C1 segment of cervical spinal cord (tissue), 14 donors: ENCODE results near the gene LRRC74A.
"Not testable (repeated sequence)": the region's sequence is repeated elsewhere in the genome, so short reads cannot be mapped to it uniquely, and the experiment has no call there.

Source experiments
- DNase-seq, 14 donors: peaks; one replicate each; lab custom pipeline; 2025; lab: John Stamatoyannopoulos, UW

LRRC74A gene

DNA sequence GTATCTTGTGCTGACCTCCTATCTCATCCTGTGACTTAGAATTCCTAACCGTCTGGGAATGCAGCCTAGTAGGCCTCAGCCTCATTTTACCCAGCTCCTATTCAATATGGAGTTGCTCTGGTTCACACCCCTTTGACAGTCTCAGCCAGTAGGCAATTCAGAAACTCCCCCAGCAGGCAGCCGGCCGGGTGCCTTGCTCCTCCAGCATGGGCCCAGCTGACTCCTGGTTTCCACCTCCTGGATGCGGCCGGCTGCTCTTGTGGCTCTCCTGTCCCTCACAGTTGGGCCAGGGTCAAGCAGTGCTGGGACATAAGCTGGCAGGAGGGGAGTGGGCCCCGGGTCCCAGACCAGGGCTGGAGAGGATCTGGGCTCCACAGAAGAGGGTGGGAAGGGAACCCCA is 58.2 kb downstream of the LRRC74A start:
- no peak for DNase-seq

DNA sequence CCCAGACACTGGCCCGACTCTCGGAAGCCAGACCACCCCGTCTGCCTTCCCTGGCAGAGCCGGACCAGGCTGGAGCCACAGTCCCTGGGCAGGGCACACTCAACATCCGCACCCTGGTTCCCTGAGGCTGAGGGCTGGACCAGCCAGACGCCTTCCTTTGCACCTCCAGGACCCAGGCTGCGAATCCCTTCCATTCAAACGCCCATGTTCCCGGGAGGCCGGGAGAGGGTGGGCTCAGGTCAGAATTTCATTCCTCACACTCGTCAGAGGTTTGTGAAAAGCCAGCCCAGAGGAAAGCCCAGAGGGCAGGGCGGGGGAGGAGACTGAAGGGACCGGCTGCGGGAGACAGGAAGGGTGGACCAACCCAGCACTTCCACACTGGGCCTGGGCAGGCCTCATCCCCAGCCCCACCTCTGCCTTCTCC is 58.7 kb downstream of the LRRC74A start:
- DNase-seq, result no peak

DNA sequence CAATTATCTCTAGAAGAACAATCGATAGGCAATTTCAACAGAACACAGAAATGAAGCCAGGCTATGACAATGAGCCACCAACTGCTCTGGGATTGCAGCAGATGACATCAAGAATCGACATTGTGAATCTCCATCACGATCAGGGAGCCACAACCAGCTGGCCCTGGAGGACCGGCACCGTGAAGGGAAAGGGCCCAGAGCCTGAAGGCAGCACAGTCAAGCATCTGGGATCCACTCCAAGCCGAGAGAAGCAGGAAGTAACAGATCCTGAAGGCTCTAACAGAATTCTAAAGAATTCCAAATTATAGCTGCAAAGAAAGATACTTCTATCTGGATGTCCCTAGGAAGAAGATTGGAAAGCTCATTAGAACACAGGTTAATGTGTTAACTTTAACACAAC is 61.0 kb downstream of the LRRC74A start:
- DNase-seq, result no peak

GRCh38 chr14:76891391-76891790 is 65.2 kb downstream of the LRRC74A start:
- DNase-seq, result no peak

DNA sequence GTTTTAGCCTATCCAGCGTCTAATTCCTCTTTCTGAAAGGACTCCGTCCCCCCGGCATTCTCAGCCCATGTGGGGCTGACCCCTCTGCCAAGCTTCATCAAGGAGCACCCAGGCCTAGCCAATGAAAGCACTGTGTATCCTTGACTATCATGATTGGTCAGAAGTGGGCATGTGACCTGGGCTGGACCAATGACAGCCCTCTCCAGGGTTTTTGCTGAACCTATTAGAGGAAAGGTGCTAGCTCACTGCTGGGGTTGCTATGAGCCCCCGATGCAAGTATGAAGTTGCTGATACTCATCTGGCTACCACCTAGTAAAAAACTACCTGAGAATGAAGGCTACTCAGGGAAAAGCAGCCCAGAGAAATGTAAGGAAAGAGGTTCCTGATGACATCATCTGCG is 68.1 kb downstream of the LRRC74A start:
- DNase-seq, result no peak

DNA sequence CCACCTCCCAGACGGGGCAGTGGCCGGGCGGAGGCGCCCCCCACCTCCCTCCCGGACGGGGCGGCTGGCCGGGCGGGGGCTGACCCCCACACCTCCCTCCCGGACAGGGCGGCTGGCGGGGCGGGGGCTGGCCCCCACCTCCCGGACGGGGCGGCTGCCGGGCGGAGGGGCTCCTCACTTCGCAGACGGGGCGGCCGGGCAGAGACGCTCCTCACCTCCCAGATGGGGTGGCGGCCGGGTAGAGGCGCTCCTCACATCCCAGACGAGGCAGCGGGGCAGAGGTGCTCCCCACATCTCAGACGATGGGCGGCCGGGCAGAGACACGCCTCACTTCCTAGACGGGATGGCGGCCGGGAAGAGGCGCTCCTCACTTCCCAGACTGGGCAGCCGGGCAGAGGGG is 71.8 kb downstream of the LRRC74A start:
- DNase-seq, result not testable (repeated sequence)

- no peak for DNase-seq
Observed at GRCh38 chr14:76900682-76901081, 74.5 kb downstream of the LRRC74A start.

GRCh38 chr14:76901171-76902055 is 75.2 kb downstream of the LRRC74A start:
- DNase-seq, result peak in 1 of 14 donors; percentile 69

DNA sequence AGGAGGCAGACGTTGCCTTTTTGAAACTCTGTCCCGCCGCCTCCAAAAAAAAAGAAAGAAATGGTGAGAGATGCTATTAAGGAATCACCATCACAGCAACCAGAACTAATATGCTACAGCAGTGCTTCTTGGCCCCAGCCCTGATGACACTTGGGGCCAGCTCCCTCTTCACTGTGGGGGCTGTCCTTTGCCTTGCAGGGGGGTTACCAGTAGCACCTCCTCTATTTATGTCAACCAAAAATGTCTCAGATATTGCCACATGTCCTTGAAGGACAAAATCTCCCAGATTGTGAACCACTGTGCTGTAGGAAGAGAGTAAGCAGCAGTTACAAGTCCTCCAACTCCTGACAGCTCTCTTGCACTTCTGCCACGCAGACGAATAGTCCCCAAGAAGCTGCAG is 76.4 kb downstream of the LRRC74A start:
- DNase-seq, result no peak

GRCh38 chr14:76904100-76904739 is 78.0 kb downstream of the LRRC74A start:
- DNase-seq, result peak in 1 of 14 donors; percentile 11

- peak in 6 of 14 donors; percentile 14 to 72 (median 27) for DNase-seq
Observed at GRCh38 chr14:76904740-76905569, 78.7 kb downstream of the LRRC74A start.

- peak in 3 of 14 donors; percentile 23 to 37 (median 33) for DNase-seq
Observed at GRCh38 chr14:76908834-76909233, 82.6 kb downstream of the LRRC74A start.

DNA sequence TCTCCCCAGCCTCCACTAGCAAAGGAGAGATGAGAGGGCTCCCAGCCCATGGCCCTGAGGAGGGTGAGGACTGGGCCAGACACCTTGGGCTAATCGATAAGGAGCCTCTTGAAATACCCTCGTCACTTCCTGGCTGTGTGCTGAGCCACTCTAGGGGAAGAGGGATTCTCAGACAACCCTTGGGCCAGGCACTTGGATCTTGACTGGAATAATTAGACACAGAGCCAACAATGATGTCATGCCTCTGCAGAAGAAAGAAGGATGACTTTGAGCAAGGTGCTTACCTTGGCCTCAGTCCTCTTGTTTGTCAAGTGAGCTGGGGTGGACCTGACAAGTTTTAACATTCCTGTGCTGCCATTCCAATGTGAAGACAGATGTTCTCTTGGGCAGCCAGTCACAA is 83.1 kb downstream of the LRRC74A start:
- DNase-seq, result no peak

DNA sequence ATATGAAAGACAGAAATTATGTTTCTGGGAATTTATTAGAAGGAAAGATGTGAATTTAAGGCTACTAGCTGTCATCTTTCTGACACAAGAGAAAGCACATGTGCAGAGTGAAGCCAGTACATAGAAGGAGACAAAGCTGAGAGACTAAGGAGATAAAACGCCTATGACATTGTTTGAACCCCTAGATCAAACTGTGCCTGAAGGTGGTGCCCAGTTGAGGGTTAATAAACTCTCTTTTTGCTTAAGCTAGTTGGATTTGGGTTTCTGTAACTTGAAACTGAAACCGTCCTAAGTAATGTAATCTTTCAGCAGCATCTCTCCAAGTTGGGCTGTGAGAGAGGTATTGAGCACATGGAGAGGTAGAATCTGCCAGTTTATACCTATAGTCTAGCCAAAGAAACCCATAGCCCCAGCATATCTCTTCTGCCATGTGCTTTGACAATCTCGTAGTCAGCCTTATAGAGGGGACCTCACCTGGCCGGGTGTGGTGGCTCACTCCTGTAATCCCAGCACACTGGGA is 84.2 kb downstream of the LRRC74A start:
- no peak for DNase-seq

- DNase-seq, result no peak
Observed at GRCh38 chr14:76911473-76911872, 85.3 kb downstream of the LRRC74A start.

DNA sequence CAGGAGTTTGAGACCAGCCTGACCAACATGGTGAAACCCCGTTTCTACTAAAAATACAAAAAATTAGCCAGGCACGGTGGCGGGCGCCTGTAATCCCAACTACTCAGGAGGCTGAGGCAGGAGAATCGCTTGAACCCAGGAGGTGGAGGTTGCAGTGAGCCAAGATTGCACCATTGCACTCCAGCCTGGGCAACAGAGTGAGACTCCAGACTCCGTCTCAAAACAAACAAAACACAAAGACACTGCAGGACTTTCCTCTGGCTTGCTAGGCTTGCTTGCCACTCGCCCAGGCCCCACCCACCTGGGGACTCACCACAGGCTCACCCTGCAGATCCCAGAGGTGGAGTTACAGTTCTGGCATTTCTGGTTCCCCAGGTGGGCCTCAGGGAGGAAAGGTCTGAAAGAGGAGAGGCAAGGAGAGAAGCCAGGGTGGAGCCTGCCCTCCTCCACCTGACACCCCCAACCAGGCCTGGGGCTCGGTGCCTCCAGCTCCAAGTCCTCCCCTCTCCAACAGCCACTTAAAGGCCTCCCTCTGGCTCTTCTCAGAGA is 88.4 kb downstream of the LRRC74A start:
- not testable (repeated sequence) for DNase-seq

DNA sequence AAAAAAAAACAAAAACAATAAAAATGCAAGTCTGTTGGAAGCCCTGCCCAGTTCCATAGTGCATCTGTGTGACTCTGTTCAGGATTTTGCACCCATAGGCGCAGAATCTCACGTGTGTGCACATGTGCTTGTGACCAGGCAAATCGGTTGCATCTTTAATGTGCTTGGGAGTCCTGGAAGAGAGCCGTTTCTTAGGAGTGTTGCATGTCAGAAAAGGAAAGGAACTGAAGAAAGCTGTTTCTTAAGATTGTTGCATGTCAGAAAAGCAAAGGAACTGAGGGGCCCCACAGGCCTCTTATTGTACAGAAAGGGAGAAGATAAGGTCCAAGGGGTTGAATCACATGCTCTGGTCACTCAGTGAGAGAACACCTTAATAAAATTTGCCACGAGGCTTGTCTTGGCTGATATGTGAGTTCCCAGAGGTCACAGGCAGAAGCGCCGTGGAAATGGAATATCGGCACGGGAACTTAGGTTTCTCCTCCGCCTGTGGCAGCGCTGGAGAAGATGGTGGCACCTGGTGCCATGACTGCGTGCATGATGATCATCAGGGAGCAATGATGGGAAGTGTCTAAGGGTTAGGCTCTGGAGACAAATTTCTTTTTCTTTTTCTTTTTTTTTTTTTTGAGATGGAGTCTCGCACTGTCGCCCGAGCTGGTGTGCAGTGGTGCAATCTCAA is 90.0 kb downstream of the LRRC74A start:
- DNase-seq, result no peak

GRCh38 chr14:76917158-76917596 is 91.0 kb downstream of the LRRC74A start:
- peak in 1 of 14 donors; percentile 16 for DNase-seq

DNA sequence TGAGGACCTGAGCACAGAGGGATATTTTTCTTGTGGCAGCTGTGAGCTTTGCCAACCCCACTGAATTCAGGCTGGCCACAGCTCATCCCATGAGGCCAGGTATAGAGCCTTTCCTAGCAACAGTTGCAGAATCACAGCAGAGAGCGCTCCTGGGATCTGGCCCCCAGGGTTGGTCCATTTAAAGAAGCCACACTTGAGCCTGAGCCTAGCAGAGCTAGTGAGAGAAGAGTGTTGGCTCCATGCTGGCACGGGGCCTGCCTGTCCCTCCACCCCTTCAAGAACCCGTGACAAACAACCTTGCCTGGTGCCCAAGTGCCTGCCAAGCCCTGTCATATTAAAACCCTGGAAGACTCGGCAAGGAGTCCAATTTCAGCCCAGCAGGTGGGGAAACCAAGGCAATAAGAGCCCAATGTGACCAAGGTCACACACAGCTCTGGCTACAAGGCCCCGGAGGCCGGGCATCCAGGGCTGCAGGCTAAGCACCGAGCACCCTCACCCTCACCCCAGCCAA is 91.6 kb downstream of the LRRC74A start:
- DNase-seq, result peak in 9 of 14 donors; percentile 36 to 83 (median 70)

DNA sequence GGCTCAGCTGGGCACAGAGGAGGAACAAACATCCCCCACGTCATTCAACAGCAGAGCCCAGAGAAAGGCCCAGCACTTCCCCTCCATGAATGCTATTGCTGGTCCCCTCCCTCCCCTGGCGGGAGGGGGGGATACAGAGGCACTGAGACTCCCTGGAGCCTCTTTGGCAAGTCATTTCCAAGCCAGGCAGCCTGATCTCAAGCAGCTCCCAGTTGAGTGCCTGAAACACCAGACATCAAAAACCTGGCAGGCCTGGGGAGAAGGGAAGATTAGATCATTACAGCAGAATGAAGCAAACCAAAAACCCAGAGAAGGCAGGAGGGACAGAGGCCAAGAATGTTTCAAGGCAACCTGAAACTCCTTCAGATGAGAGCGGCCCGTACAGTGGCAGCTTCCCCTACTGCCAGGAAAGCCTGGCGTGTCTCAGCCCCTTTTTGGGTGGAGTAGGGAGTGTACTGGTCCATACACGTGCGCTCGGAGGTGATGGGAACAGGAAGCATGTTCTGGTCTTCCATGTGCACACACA is 92.1 kb downstream of the LRRC74A start:
- DNase-seq, result peak in 6 of 14 donors; percentile 59 to 80 (median 74)
